ENCODE measurements around the gene KSR2. TPM values are rescaled to one million over a fixed set of nuclear protein-coding genes. Genes with fewer than 3 reads are reported as not detected.

Gene KSR2
- total RNA-seq, 2 donors from 2014 or later, result 1.2 to 1.3 TPM

DNA sequence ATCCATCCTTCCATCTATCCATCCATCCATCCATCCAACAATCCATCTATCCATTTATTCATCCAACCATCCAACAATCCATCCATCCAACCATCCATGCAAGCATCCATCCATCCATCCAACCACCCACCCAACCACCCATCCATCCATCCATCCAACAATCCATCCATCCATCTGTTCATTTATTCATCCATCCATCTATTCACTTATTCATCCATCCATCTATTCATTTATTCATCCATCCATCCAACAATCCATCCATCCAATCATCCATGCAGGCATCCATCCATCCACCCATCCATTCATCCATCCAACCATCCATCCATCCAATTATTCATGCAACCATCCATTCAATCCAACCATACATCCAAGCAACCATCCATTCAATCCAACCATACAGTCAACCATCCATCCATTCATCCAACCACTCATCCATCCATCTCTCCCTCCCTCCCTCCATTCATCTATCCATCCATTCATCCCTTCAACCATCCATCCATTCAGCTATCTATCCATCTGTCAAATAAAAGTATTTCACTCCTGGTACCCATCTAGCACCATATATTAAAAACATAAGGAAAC lies 86.1 kb downstream of the KSR2 start:
- Histone ChIP-seq H3K27ac (no peak overlapping the region), H3K27me3 (no peaks in the 10 kb centered on the region), H3K4me3 (no peak overlapping the region), H3K9me3 (no peaks in the 10 kb centered on the region), H3K9ac (ENCODE audit: low read depth in 2 of 2, low read length in 2 of 2) (no peak overlapping the region), H3K36me3 (no peaks in the 10 kb centered on the region), H3K4me1 (no peaks in the 10 kb centered on the region)
- no peak for DNase-seq
- intact Hi-C loops (cut with DNase I), result no loop called here
- TF ChIP-seq CTCF (IDR thresholded peaks at IDR 0.05), result no peak

- no peak overlapping the region for H3K9ac ChIP-seq (ENCODE audit: low read depth in 2 of 2, low read length in 2 of 2)
- no peak for DNase-seq
- intact Hi-C loops (cut with DNase I), result no loop called here
- H3K36me3 ChIP-seq, result no peaks in the 10 kb centered on the region
- H3K9me3 ChIP-seq, result no peaks in the 10 kb centered on the region
- no peak overlapping the region for H3K4me3 ChIP-seq
- H3K27me3 ChIP-seq, result no peaks in the 10 kb centered on the region
- H3K4me1 ChIP-seq, result no peaks in the 10 kb centered on the region
- H3K27ac ChIP-seq, result no peak overlapping the region
- TF ChIP-seq CTCF (IDR thresholded peaks at IDR 0.05), result no peak
Observed at GRCh38 chr12:117882181-117882580, 86.6 kb downstream of the KSR2 start.

DNA sequence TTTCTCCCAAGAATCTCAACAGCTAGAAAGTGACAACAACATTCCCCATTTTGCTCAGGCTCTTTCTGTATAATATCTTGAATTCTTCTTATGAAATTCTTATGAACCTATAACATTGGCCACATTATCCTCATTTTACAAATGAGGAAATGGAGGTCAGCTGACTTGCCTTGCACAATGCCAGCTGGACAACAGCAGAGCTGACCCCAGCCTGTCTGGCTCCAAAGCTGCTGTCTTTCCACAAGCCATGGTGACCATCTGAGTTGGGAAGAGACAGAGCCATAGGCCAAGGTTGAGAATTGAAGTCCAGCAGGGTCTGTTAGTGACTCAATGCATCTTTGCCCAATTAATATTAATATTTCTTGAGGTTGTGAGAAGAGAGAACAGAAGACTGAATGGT lies 87.3 kb downstream of the KSR2 start:
- no peak for TF ChIP-seq CTCF (IDR thresholded peaks at IDR 0.05)
- intact Hi-C loops (cut with DNase I), result no loop called here
- H3K4me1 ChIP-seq, result no peaks in the 10 kb centered on the region
- no peaks in the 10 kb centered on the region for H3K27me3 ChIP-seq
- H3K9me3 ChIP-seq, result no peaks in the 10 kb centered on the region
- no peak for DNase-seq
- H3K9ac ChIP-seq (ENCODE audit: low read depth in 2 of 2, low read length in 2 of 2), result no peak overlapping the region
- H3K27ac ChIP-seq, result no peak overlapping the region
- no peaks in the 10 kb centered on the region for H3K36me3 ChIP-seq
- H3K4me3 ChIP-seq, result no peak overlapping the region

- Histone ChIP-seq H3K4me1 (no peaks in the 10 kb centered on the region), H3K27me3 (no peaks in the 10 kb centered on the region), H3K4me3 (no peak overlapping the region), H3K9ac (ENCODE audit: low read depth in 2 of 2, low read length in 2 of 2) (no peak overlapping the region), H3K36me3 (no peaks in the 10 kb centered on the region), H3K9me3 (no peaks in the 10 kb centered on the region), H3K27ac (no peak overlapping the region)
- DNase-seq, result no peak
- intact Hi-C loops (cut with DNase I), result loop anchor here (5.0 kb wide), 1 partner anchor 149 kb away; no protein-coding TSS in a partner anchor
- no peak for TF ChIP-seq CTCF (IDR thresholded peaks at IDR 0.05)
Observed at GRCh38 chr12:117878605-117879004, 90.2 kb downstream of the KSR2 start.

- Histone ChIP-seq H3K27me3 (no peaks in the 10 kb centered on the region), H3K9me3 (no peaks in the 10 kb centered on the region), H3K4me3 (no peak overlapping the region), H3K4me1 (no peaks in the 10 kb centered on the region), H3K27ac (no peak overlapping the region), H3K9ac (ENCODE audit: low read depth in 2 of 2, low read length in 2 of 2) (no peak overlapping the region), H3K36me3 (no peaks in the 10 kb centered on the region)
- no peak for DNase-seq
- intact Hi-C loops (cut with DNase I), result loop anchor here (5.0 kb wide), 1 partner anchor 151 kb away; no protein-coding TSS in a partner anchor
- TF ChIP-seq CTCF (IDR thresholded peaks at IDR 0.05), result no peak
Observed at GRCh38 chr12:117876436-117876816, 92.4 kb downstream of the KSR2 start.

Data from colonic mucosa (tissue), 4 donors.